Kidney (tissue), 14 donors: Measurements from ENCODE around the gene ACVR2A. TPM values are rescaled to one million over a fixed set of nuclear protein-coding genes. Genes with fewer than 3 reads are reported as not detected.

Experiments
- DNase-seq, 5 donors: peaks; one replicate each; pipeline ENCODE4 v3.0.0-alpha.2; 2013 to 2020
- FAIRE-seq: peaks from 2 replicates; lab custom pipeline; 2012; peaks lifted over from hg19 to GRCh38; lab: Jason Lieb, UNC
- H3K27ac ChIP-seq, 2 donors: one replicate each; pipeline ENCODE4 v1.7.0; 2013; ENCODE audit warnings: low read depth in 2 of 2, low read length in 2 of 2, inconsistent platforms in 1 of 2
- H3K27me3 ChIP-seq: one replicate; pipeline ENCODE4 v1.7.1; 2013; ENCODE audit warnings: low read length, inconsistent platforms; ENCODE audit not compliant: control insufficient read depth, insufficient read depth
- H3K36me3 ChIP-seq, 3 donors: one replicate each; pipeline versions ENCODE4 v1.7.0 to v1.7.1; 2013; ENCODE audit warnings: low read length in 3 of 3, control low read depth in 1 of 3, inconsistent platforms in 1 of 3; ENCODE audit not compliant: insufficient read depth in 3 of 3, control insufficient read depth in 2 of 3
- H3K4me1 ChIP-seq, 3 donors: one replicate each; pipeline versions ENCODE4 v1.7.0 to v1.7.1; 2013; ENCODE audit warnings: low read length in 3 of 3, inconsistent platforms in 1 of 3, low read depth in 1 of 3; ENCODE audit not compliant: control insufficient read depth in 2 of 3, insufficient read depth in 2 of 3
- H3K4me3 ChIP-seq, 3 donors: one replicate each; pipeline versions ENCODE4 v1.7.0 to v1.8.1; 2013; ENCODE audit warnings: low read length in 3 of 3, control low read depth in 1 of 3, inconsistent platforms in 1 of 3
- H3K9ac ChIP-seq, 3 donors: one replicate each; pipeline versions ENCODE4 v1.7.0 to v1.7.1; 2013; ENCODE audit warnings: low read length in 3 of 3, control low read depth in 1 of 3, inconsistent platforms in 1 of 3
- H3K9me3 ChIP-seq, 3 donors: one replicate each; pipeline versions ENCODE4 v1.7.0 to v1.7.1; 2013; ENCODE audit warnings: low read length in 3 of 3, control low read depth in 1 of 3, inconsistent platforms in 1 of 3; ENCODE audit not compliant: control insufficient read depth in 2 of 3, insufficient read depth in 1 of 3
- CTCF ChIP-seq: IDR thresholded peaks from 3 replicates; pipeline ENCODE4 v1.5.1; 2012; ENCODE audit warnings: mild to moderate bottlenecking, moderate library complexity, borderline replicate concordance; ENCODE audit not compliant: insufficient read depth; ENCODE audit errors: extremely low read depth
- intact Hi-C: fragments of 100-400 bp; cut with DNase I; formaldehyde crosslinking; loops from one replicate; pipeline ENCODE4 v1.11.1; 2022
- polyA plus RNA-seq: library from polyadenylated mRNA; stranded (reverse); fragments of 350-450 nt; fragmentation: Illumina TruSeq; extraction: RNeasy Lipid Tissue Mini Kit (QIAGEN cat#74804); gene quantifications from one replicate; pipeline ENCODE4 v1.2.3, GENCODE V29; 2014; ENCODE audit warnings: low read depth, low replicate concordance; ENCODE audit not compliant: insufficient read depth
- total RNA-seq: library from RNA; stranded (reverse); fragmentation: NEBNext Ultra II Directional; extraction: Animal tissue kit (Norgen Biotek cat#: 25700); gene quantifications from one replicate; pipeline ENCODE4 v1.2.1, GENCODE V29; 2021
- donor health status: control.
- donor health status: control.
- donor health status: control.
- donor health status: control.
- donor health status: control.
- donor health status: DM: yes; HTN: yes; CAD: no.
- donor health status: Normal renal cell carcinoma (clear cell type).

The ACVR2A gene
- total and polyA plus RNA-seq, 2 donors from 2014 or later, result 7.6 to 18.4 TPM

GRCh38 chr2:147829106-147829505 is 15.7 kb upstream of the ACVR2A start:
- H3K27me3 ChIP-seq, result no peaks in the 10 kb centered on the region
- FAIRE-seq (peak; percentile 35), DNase-seq (no peak)
- no peak overlapping the region for H3K27ac ChIP-seq
- TF ChIP-seq CTCF, result no peak
- H3K36me3 ChIP-seq, result no peaks in the 10 kb centered on the region
- H3K4me3 ChIP-seq, result no peak overlapping the region
- H3K9me3 ChIP-seq, result no peaks in the 10 kb centered on the region
- intact Hi-C loops, result no loop called here
- H3K9ac ChIP-seq, result no peak overlapping the region
- no peaks in the 10 kb centered on the region for H3K4me1 ChIP-seq

DNA sequence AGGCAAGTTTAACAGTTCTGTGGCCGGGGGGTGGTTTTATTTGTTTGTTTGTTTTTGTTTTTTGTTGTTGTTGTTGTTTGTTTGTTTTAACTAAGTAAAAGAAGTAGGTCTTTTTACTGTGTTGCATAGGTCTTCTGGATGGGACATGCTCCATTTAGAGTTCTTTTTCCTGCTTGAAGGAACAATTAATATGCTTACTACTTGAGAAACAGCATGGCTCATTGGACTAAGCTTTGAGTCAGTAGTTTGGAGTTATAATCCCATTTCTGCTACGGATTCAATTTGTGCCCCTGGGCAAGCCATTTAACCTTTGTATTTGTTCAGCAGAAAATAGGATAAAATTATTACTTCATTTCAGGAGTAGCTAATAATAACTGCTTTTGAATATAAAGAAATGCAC is 8.7 kb upstream of the ACVR2A start:
- Histone ChIP-seq H3K36me3 (no peaks in the 10 kb centered on the region), H3K4me1 (no peaks in the 10 kb centered on the region), H3K27ac (no peak overlapping the region), H3K4me3 (no peak overlapping the region), H3K9ac (no peak overlapping the region), H3K9me3 (no peaks in the 10 kb centered on the region), H3K27me3 (no peaks in the 10 kb centered on the region)
- no peak for DNase-seq
- FAIRE-seq, result no peak
- TF ChIP-seq CTCF, result no peak
- intact Hi-C loops, result no loop called here

DNA sequence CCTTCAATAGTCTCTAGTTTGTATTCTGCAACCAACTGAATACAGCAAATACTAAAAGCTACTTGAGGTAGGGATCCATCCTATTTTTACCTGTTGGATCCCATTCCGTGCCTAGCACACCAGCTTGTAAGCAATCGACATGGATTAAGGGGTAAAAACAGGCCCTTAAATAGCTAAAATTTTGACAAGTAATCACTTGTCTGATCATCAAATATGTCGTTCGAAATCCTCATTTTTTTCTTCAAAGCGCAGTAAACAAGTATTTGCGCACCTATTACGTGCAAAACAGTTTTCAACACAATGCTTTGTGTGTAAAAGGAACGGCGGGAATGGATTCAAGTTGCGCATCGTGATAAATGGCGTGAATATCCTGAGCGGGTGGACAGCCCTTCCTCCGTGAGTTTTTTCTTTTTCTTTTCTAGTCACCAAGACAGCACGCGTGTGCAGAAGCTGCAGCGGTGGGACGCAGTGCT is 1.4 kb upstream of the ACVR2A start:
- H3K27me3 ChIP-seq, result no peaks in the 10 kb centered on the region
- peak overlapping the region; percentile 82 to 84 (median 83) for H3K9ac ChIP-seq
- TF ChIP-seq CTCF, result no peak
- DNase-seq (no peak), FAIRE-seq (no peak)
- H3K4me3 ChIP-seq, result peak overlapping the region; percentile 68 to 79 (median 76)
- H3K36me3 ChIP-seq, result no peaks in the 10 kb centered on the region
- intact Hi-C loops, result no loop called here
- H3K27ac ChIP-seq, result peak overlapping the region; percentile 89 to 96
- peaks cover 0 to 10% (median 3%) of the 10 kb centered on the region in 3 donors for H3K4me1 ChIP-seq
- H3K9me3 ChIP-seq, result no peaks in the 10 kb centered on the region
